GM12865 (cell line): ENCODE measurements around the gene TSPAN17.

Experiments used
- DNase-seq: peaks from one replicate; pipeline ENCODE4 v3.0.0; 2010; ENCODE audit warnings: low read depth
- H3K4me3 ChIP-seq: 2 replicates; pipeline ENCODE4 v1.5.1; 2011; ENCODE audit warnings: mild to moderate bottlenecking, low read depth, low read length, control low read depth
- CTCF ChIP-seq: IDR thresholded peaks from 2 replicates; pipeline ENCODE4 v1.5.1; 2011; ENCODE audit warnings: low read length, control low read depth, low read depth, inconsistent platforms; ENCODE audit not compliant: insufficient read depth; ENCODE audit errors: missing control alignments

TSPAN17 gene

GRCh38 chr5:176665517-176665916 lies 18.2 kb downstream of the TSPAN17 start:
- DNase-seq: no peak
- H3K4me3 ChIP-seq: no peak overlapping the region
- no peak for TF ChIP-seq CTCF

- H3K4me3 ChIP-seq: no peak overlapping the region
- TF ChIP-seq CTCF: no peak
- no peak for DNase-seq
Observed at GRCh38 chr5:176667637-176668036, 20.4 kb downstream of the TSPAN17 start.

- no peak overlapping the region for H3K4me3 ChIP-seq
- DNase-seq: no peak
- TF ChIP-seq CTCF: no peak
Observed at GRCh38 chr5:176670449-176670848, 23.2 kb downstream of the TSPAN17 start.

GRCh38 chr5:176671399-176671798 lies 24.1 kb downstream of the TSPAN17 start:
- H3K4me3 ChIP-seq: no peak overlapping the region
- no peak for TF ChIP-seq CTCF
- DNase-seq: no peak

- H3K4me3 ChIP-seq: no peak overlapping the region
- DNase-seq: no peak
- no peak for TF ChIP-seq CTCF
Observed at GRCh38 chr5:176671890-176672747, 24.8 kb downstream of the TSPAN17 start.

GRCh38 chr5:176673651-176674583 lies 26.6 kb downstream of the TSPAN17 start:
- TF ChIP-seq CTCF: no peak
- no peak for DNase-seq
- no peak overlapping the region for H3K4me3 ChIP-seq
